Psoas muscle (tissue), 8 donors: ENCODE results near the gene RAD23B. TPM values are rescaled to one million over a fixed set of nuclear protein-coding genes. Genes with fewer than 3 reads are reported as not detected.

Source experiments
- ATAC-seq, 4 donors: fragments of 200-7000 bp; cut with Tn5 transposase; one replicate each; pipeline ENCODE4 v1.9.1; 2020; ENCODE audit warnings: moderate library complexity in 3 of 4, mild to moderate bottlenecking in 2 of 4
- DNase-seq, 2 donors: peaks; one replicate each; pipeline ENCODE4 v3.0.0-alpha.2; 2020
- H3K27ac ChIP-seq: fragments of 200-600 bp; one replicate; pipeline ENCODE4 v1.8.0; 2022
- H3K27me3 ChIP-seq, 3 donors: fragments of 200-600 bp in 1 of 3; one replicate each; pipeline versions ENCODE4 v1.6.1 to v1.8.0; 2013 to 2022; ENCODE audit warnings: low read length in 2 of 3, mild to moderate bottlenecking in 2 of 3, moderate library complexity in 1 of 3; ENCODE audit not compliant: insufficient read depth in 3 of 3
- H3K36me3 ChIP-seq, 2 donors: fragments of 200-600 bp in 1 of 2; one replicate each; pipeline versions ENCODE4 v1.6.1 to v1.8.0; 2013 to 2022; ENCODE audit warnings: low read depth in 1 of 2, mild to moderate bottlenecking in 1 of 2, moderate library complexity in 1 of 2; ENCODE audit not compliant: insufficient read depth in 1 of 2
- H3K4me1 ChIP-seq: fragments of 200-600 bp; one replicate; pipeline ENCODE4 v1.8.0; 2022
- H3K4me3 ChIP-seq: fragments of 200-600 bp; one replicate; pipeline ENCODE4 v1.8.0; 2022; ENCODE audit warnings: mild to moderate bottlenecking
- H3K9me3 ChIP-seq: fragments of 200-600 bp; one replicate; pipeline ENCODE4 v1.8.0; 2022
- CTCF ChIP-seq: fragments of 200-600 bp; IDR thresholded peaks from one replicate; pipeline ENCODE4 v1.8.0; 2022; ENCODE audit warnings: antibody characterized with exemption
- WGBS, 3 donors: extraction: QIAGEN DNeasy Blood & Tissue Kit; methylation state at CpG; one replicate each; pipeline versions ENCODE4 v1.1.6 to v1.1.7; 2013; 5-methylcytosine and 5-hydroxymethylcytosine counted together
- intact Hi-C, 2 donors: fragments of 100-400 bp; cut with DNase I; formaldehyde crosslinking; loops; one replicate each; pipeline versions ENCODE4 v1.11.0 to v1.14.2; 2022
- polyA plus RNA-seq, 3 donors: library from polyadenylated mRNA; stranded (reverse); fragments of 200-250 nt; gene quantifications; one replicate each; pipeline ENCODE4 v1.2.3, GENCODE V29; 2013
- total RNA-seq, 4 donors: library from RNA; stranded (reverse); fragmentation: NEBNext Ultra II Directional in 2 of 4; extraction: Animal tissue kit (Norgen Biotek cat#: 25700) in 2 of 4; gene quantifications; one replicate each; pipeline versions ENCODE4 v1.2.1 to v1.2.4, GENCODE V29; 2021 to 2023
- donor health status: healthy with polysubstance abuse.
- donor health status: DM: no; HTN: no; CAD: no; lungs with moderate emphysema.
- donor health status: Bipolar disorder and iron deficiency.
- donor health status: healthy.
- donor health status: DM: yes; HTN: yes; CAD: no.
- donor health status: DM: no; HTN: no; CAD: no.
- donor health status: DM: no; HTN: no; CAD: no.
- donor health status: DM: yes; HTN: yes; CAD: no.

RAD23B gene
- total and polyA plus RNA-seq, 7 donors, result 126 to 283 (median 225) TPM

GRCh38 chr9:107323836-107324585 is 40.9 kb downstream of the RAD23B start:
- intact Hi-C loops, result loop anchor here in 1 of 2 donors (1.0 to 5.0 kb wide), 2 partner anchors 11 to 37 kb away; no protein-coding TSS in a partner anchor
- DNase-seq, result no peak
- H3K27ac ChIP-seq, result no peak overlapping the region
- H3K9me3 ChIP-seq, result no peaks in the 10 kb centered on the region
- H3K4me3 ChIP-seq, result no peak overlapping the region
- 74 to 87% (median 74%) methylated on average over 4 of the region's 4 CpGs for WGBS, 3 donors
- H3K27me3 ChIP-seq, result no peaks in the 10 kb centered on the region
- peaks cover 16% of the 10 kb centered on the region for H3K4me1 ChIP-seq
- peaks cover 0 to 81% of the 10 kb centered on the region in 2 donors for H3K36me3 ChIP-seq
- ATAC-seq, result peak in 3 of 4 donors; percentile 37 to 55 (median 54)
- no peak for TF ChIP-seq CTCF

DNA sequence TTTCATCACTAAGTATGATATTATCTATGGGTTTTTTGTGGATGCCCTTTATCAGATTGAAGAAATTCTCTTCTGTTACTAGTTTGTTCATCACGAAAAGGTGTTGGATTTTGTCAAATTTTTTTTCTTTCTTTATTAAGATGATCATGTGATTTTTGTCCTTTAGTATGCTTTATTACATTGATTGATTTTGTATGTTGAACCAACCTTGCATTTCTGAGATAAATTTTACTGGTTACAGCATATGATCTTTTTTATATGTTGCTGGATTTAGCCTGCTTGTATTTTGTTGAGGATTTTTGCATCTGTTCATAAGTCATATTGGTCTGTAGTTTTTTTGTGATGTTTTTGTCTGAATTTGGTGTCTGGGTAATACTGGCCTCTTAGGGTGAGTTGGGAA is 42.8 kb downstream of the RAD23B start:
- Histone ChIP-seq H3K27ac (no peak overlapping the region), H3K27me3 (no peaks in the 10 kb centered on the region), H3K36me3 (peaks cover 0 to 79% of the 10 kb centered on the region in 2 donors), H3K9me3 (no peaks in the 10 kb centered on the region), H3K4me3 (no peak overlapping the region), H3K4me1 (peaks cover 10% of the 10 kb centered on the region)
- TF ChIP-seq CTCF, result no peak
- intact Hi-C loops, result no loop called here
- 100% methylated on average over 1 of the region's 1 CpG for WGBS, 3 donors
- DNase-seq (no peak), ATAC-seq (no peak)

GRCh38 chr9:107328510-107328909 is 45.4 kb downstream of the RAD23B start:
- Histone ChIP-seq H3K9me3 (no peaks in the 10 kb centered on the region), H3K4me1 (peaks cover 5% of the 10 kb centered on the region), H3K27ac (no peak overlapping the region), H3K27me3 (no peaks in the 10 kb centered on the region), H3K36me3 (peaks cover 6 to 81% of the 10 kb centered on the region in 2 donors), H3K4me3 (no peak overlapping the region)
- TF ChIP-seq CTCF, result no peak
- WGBS, 3 donors, result 92 to 96% (median 94%) methylated on average over 7 of the region's 7 CpGs
- ATAC-seq (peak in 3 of 4 donors; percentile 25 to 36 (median 31)), DNase-seq (no peak)
- intact Hi-C loops, result no loop called here

- Histone ChIP-seq H3K4me3 (no peak overlapping the region), H3K36me3 (peaks cover 6 to 75% of the 10 kb centered on the region in 2 donors), H3K4me1 (peaks cover 3% of the 10 kb centered on the region), H3K9me3 (no peaks in the 10 kb centered on the region), H3K27me3 (no peaks in the 10 kb centered on the region), H3K27ac (no peak overlapping the region)
- no peak for TF ChIP-seq CTCF
- intact Hi-C loops, result loop anchor here in 1 of 2 donors (10.0 kb wide), 1 partner anchor 46 kb away; the partner anchor contains the start of gene RAD23B
- 55 to 87% (median 83%) methylated on average over 2 of the region's 2 CpGs for WGBS, 3 donors
- DNase-seq (no peak), ATAC-seq (no peak)
Measured at GRCh38 chr9:107330420-107330819, 47.3 kb downstream of the RAD23B start.
